Fibroblast of gingiva (primary cell): ENCODE results near the gene SUSD6.

Experiments used
- DNase-seq: peaks from one replicate; pipeline ENCODE4 v3.0.0-alpha.2; 2011; ENCODE audit warnings: low read depth

SUSD6 gene

GRCh38 chr14:69760810-69761209, 149.4 kb downstream of the SUSD6 start:
- DNase-seq = no peak

GRCh38 chr14:69763761-69764510, 152.5 kb downstream of the SUSD6 start:
- DNase-seq = no peak
